Left cardiac atrium (tissue), 4 donors: ENCODE results near the gene CCBE1. TPM values are rescaled to one million over a fixed set of nuclear protein-coding genes. Genes with fewer than 3 reads are reported as not detected.
A peak's percentile ranks its signal among the peaks of the same experiment; 100 is the strongest.

Experiments
- ATAC-seq, 2 donors: fragments of 200-7000 bp; cut with Tn5 transposase; one replicate each; pipeline ENCODE4 v1.9.1; 2020; ENCODE audit warnings: mild to moderate bottlenecking in 2 of 2, moderate library complexity in 2 of 2
- DNase-seq: peaks from one replicate; pipeline ENCODE4 v3.0.0-alpha.2; 2020
- intact Hi-C, 2 donors: fragments of 100-400 bp; cut with DNase I; formaldehyde crosslinking; loops; one replicate each; pipeline versions ENCODE4 v1.14.1 to v1.15.1; 2022 to 2023
- total RNA-seq, 2 donors: library from RNA; stranded (reverse); fragmentation: NEBNext Ultra II Directional; extraction: Animal tissue kit (Norgen Biotek cat#: 25700); gene quantifications; one replicate each; pipeline ENCODE4 v1.2.1, GENCODE V29; 2021
- donor health status: DM: no; HTN: yes; CAD: no.
- donor health status: DM: no; HTN: yes; CAD: no; lungs with severe emphysema.
- donor health status: DM: yes; HTN: yes; CAD: no.
- donor health status: Dilated cardiomyopathy.

CCBE1 gene
- total RNA-seq, 2 donors from 2014 or later: 1.2 to 2.9 TPM

DNA sequence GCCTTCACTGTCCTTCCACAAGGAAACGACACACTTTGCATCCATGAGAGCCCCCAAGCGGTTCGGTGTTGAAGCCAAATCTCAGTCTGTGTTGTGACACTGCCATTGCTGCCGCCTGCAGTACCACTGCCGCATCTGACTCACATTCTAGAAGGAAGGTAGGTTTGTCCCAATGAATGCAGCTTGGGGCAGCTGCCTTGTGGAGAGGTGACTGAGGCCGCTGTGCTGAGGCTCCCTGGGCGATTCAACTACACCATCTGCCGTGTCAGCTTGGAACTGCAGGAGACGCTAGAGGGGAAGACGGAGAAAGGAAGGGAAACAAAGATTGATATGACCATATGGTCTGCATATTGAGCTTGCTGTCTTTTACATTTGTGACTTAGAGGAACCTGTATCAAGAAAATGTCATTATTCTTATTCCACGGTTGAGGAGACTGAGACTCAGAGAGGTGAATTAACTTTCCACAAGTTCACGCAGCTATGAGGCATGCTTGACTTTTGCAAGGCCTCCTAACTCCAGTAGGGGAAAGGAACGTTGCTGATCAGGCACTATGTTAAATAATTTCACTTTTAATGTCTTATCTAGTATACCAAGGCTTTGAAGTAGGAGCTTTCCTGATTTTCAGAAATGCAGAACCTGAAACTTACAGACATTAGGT is 294.7 kb downstream of the CCBE1 start:
- ATAC-seq: peak; percentile 92
- peak; percentile 65 for DNase-seq

DNA sequence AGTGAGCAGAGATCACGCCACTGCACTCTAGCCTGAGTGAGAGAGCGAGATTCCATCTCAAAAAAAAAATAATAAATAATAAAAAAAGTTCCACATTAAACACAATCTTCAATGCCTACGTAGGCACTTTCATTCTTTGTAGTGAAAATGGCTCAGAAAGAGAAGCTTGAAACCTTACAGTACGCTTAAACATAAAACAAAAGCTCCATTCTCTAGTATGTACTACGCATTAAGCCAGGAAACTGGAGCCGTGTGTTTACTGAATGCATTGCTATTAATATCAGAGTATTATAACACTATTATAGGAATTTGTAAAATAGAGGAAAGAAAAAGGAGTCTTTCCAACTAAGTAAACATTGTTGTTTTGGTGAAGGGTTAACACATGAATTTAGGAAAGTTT is 296.8 kb downstream of the CCBE1 start:
- intact Hi-C loops: loop anchor here (2.0 to 5.0 kb wide), 4 partner anchors 92 to 153 kb away; no protein-coding TSS in a partner anchor
- DNase-seq: no peak
- ATAC-seq: no peak

More for the DNA sequence above, 294.7 kb downstream of the CCBE1 start:
- intact Hi-C loops: loop anchor here (5.0 kb wide), 3 partner anchors 95 to 155 kb away; no protein-coding TSS in a partner anchor

DNA sequence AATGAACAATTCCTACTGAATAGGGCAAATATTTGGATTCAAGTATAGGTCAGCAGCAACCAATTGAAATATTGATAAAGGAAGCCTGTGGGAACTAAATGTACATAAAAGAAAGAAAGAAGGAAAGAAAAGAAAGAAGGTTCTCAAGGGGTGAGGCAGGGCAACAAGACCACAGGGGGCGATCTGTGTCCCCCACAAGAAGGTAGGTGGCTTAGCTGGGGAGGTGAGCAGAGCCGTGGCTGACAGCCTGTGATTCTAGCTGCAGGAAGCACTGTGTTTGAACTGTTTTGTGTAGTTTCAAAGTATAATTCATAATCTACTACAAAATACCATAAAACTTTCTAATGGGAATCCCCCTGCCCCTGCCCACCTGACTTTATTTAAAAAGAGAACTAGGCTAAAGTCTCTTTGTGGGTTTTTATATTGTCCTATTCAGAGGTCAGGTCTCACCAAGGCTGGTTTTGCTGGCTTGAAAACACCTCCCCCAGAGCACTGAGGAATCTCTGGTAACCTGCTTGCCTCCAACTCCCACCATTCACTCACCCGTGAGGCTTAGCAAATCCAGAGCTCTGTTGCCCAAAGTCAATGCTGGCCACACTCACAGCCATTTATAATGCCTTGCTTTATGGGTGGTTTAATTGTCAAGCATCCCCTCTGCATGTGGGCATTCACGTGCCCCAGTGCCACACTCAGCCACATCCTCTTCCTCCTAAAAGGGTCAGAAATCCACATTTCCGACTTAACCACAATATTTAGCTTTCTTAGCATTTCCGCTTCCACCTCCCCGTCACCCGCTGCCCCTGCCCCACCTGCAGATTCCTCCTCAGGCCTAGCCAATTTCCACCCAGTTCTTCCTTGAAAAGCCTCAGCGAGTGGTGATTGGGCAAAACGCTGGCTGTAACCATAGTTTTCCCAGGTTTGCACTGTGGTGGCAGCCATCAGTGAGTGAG is 301.7 kb downstream of the CCBE1 start:
- ATAC-seq (no peak), DNase-seq (no peak)
- intact Hi-C loops: no loop called here

DNA sequence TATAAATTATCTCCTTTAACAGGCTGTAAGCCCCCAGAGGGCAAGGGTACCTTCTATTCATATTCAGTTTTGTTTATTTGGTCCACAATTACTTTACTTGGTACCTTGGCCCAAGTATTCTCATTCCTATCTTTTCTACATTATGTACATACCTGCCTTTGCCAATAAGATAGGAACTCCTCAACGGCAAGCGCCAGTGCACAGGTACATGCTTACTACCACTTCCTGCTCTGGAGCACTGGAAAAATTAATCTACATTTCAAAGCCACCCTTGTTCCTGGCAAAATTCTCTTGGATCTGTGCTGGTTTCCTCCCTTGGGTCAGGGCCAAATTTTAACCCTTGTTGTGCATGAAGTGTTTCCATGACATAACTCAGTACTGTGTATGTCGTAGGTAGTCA is 303.8 kb downstream of the CCBE1 start:
- DNase-seq (no peak), ATAC-seq (no peak)
- intact Hi-C loops: no loop called here

DNA sequence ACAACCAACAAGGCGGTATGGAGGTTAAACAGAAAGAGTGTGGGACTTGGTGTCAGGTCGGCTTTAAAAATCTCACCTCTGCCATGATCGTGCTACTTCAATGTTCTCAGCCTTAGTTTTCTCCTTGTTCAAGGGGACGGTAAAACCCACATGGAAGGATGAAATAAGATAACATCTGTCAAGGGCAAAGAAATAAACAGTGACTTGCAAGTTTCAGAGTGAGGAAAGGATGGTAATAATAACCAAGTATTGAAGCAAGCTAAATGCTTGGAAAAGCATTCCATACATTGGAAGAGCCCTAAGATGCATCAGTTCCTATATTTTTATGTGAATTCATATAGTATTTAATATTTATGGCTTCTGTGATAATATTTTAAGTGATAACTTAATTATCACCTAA is 308.4 kb downstream of the CCBE1 start:
- ATAC-seq (no peak), DNase-seq (no peak)
- intact Hi-C loops: no loop called here

DNA sequence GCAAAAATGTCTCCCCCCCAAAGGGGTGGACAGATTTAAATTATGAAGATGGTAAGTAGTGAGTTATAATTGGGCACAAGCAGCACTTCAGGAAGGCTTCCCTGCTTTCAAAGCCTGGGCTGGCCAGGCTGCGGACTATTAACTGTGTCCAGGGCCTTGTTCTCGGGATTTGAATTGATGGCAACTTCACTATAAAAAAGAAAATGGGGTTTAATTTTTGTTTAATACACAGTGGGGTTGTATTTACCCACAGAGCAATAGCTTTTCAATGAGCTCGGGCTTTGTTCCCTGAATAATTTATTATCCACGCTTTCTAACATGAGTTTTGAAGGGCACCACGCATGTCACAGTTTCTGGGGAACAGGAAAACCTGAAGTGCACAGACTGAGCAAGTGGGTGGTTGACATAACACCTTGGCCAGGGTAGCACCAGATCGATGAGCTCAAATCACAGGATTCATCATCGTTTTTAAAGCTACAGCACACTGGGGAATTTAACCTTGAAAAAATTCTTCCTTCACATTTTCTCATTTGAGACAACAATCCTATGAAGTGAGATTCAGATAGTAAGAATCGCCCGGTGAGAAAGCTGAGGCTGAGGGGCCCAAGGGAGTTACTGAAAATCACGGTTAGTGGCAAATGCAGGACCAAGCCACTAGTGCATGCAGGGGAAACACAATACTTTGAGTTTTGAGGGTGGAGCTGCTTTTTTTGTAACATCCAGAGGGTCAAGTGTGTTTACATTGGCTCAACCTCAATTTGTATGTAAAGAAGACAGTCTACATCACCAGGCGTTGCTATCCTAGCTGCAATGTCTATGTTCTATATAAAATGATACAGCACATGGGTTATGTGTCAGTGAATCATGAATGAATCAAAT is 309.3 kb downstream of the CCBE1 start:
- ATAC-seq (no peak), DNase-seq (no peak)
- intact Hi-C loops: no loop called here

DNA sequence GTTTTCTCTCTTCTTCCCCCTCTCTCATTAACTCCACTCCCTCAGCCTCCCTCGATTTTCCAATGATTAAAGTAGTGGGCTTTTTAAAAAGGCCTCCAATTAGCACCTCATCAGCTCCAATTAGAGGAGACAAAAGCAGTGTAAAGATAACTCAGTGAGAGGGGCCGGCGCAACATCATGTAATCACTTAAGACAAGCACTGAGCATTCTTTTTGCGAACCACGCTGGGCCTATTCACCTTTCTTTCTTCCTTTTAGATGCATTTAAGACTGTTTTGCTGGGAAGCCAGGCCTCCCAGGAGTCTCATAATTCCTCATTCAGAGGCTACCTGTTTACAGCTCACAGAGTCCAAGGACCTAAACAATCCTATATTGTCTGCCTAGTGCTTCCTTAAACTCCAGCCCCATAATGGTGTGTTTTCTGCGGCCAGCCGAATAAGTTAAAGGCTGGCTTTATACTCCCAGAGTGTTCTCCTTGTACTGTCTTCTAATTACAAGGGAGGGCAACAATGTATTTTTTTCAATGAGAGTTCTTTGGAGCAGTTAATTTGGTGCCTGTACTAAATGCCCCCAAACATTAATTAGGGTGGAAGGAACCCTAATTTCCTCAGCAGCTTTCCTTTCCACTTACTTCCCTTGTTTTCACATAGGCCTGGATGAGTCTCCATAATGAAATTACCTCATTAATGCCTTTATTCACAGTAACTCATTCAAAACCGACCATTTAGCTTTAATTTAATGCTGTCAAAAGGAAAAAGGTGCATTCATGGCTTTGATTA is 310.1 kb downstream of the CCBE1 start:
- ATAC-seq: no peak
- no peak for DNase-seq
- intact Hi-C loops: no loop called here

DNA sequence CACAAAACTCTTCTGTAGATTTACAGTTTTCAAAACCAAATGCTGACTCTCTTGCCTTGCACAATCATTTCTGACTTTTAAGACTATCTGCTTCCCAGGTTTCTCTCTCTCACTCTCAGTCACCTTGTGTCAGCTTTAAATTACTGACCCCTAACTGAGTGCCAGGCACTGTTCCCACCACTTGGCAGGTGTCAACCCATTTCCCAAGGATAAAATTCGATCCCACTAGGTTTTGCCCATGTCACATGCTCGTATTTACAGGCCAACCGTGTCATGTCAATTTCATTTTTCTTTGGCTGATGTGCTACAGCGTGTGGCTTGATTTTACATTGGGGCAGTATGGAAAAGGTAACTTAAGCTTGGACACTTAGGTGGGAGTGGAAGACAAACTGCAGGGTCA is 312.0 kb downstream of the CCBE1 start:
- DNase-seq: no peak
- no peak for ATAC-seq
- intact Hi-C loops: no loop called here

DNA sequence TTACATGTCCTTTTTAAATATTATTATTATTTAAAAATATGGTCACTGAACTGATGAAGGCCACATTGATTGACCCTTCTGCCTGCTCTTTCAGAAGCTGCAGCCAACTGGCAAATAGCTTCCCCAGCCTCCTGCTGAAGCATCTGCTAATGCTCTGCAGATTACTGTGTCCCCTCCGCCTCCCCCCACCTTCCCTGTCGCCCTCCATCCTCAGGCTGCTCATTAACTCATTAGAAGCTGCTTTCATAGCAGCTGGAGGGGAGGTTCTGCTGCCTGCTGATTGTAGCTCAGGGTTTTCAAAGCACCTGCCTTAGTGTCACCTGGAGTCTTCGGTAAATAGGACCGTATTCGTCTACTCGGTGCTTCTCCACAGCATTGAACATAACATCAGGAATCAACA is 313.4 kb downstream of the CCBE1 start:
- intact Hi-C loops: no loop called here
- DNase-seq (no peak), ATAC-seq (no peak)

DNA sequence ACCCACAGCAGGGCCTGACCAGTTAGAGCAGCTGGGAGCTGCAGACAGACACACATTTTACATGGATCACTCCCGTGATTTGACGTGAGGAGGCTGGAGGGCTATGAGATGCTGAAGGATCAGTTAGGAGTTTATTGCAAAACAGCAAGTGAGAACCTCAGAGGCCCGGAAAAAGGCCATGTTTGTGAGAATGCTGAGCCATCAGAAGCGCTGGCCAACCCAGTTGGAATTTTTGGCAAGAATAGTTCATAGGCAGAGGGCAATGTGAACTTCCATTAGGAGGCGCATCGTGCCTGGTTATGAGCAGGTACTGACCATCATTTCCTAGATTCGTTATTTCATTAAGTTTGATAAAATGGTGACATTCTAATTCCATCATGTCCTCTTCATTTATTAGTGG is 314.8 kb downstream of the CCBE1 start:
- intact Hi-C loops: no loop called here
- DNase-seq (no peak), ATAC-seq (no peak)

DNA sequence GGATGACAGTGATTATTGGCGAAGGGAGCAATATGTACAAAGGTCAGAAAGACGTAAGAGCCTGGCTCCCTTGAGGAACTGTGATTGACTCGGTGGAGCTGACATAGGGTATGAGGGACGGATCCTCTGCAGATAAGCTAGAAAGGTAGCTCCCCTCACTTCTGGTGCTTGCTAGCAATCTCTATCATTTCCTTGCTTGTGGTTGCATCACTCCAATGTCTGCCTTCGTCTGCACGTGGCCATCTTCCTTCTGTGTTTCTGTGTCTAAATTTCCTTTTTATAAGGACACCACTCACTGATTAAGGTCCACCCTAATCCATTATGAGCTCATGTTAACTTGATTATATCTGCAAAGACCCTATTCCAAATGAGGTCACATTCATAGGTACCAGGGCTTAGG is 315.3 kb downstream of the CCBE1 start:
- ATAC-seq (no peak), DNase-seq (no peak)
- intact Hi-C loops: no loop called here

Other genes with a start within 250 kb of the CCBE1 start
- gene PMAIP1, start 202.6 kb upstream of the CCBE1 start, total RNA-seq: under 1 TPM; 0.50 TPM